Uterus (tissue), 2 donors: Measurements from ENCODE around the gene NKG7.

ENCODE experiments used
- CTCF ChIP-seq, 4 experiments: fragments of 200-600 bp in 2 of 4; fragments of 450-650 bp in 2 of 4; sonication (generic) in 2 of 4; IDR thresholded peaks; one replicate each; pipeline ENCODE4 v1.5.1; 2016 to 2019; ENCODE audit warnings: antibody characterized with exemption in 4 of 4, mild to moderate bottlenecking in 2 of 4, moderate library complexity in 1 of 4
- POLR2A ChIP-seq, 2 donors: fragments of 450-650 bp; IDR thresholded peaks; one replicate each; pipeline ENCODE4 v1.6.1; 2016; ENCODE audit warnings: antibody characterized with exemption in 2 of 2, mild to moderate bottlenecking in 1 of 2, moderate library complexity in 1 of 2

- TF ChIP-seq CTCF (IDR thresholded peaks at IDR 0.05) (no peak), POLR2A (IDR thresholded peaks at IDR 0.05) (no peak)
These were observed 25.1 kb downstream of the NKG7 start for GRCh38 chr19:51347209-51347928.
